DND-41 (cell line): Measurements from ENCODE around the gene ADPGK.

Source experiments
- ATAC-seq: fragments of 200-7000 bp; cut with Tn5 transposase; 3 replicates; pipeline ENCODE4 v1.9.1; 2021; ENCODE audit warnings: low read depth; ENCODE audit not compliant: insufficient read depth
- DNase-seq: peaks from one replicate; pipeline ENCODE4 v3.0.0-alpha.2; 2020
- H2AFZ ChIP-seq: 2 replicates; pipeline ENCODE4 v1.6.0; 2012; ENCODE audit warnings: low read depth, low read length
- H3K27ac ChIP-seq: 2 replicates; pipeline ENCODE4 v1.5.1; 2012; ENCODE audit warnings: low read length, inconsistent platforms
- H3K27me3 ChIP-seq: fragments of 200-600 bp; sonication (generic); 2 replicates; pipeline ENCODE4 v1.6.0; 2012; ENCODE audit warnings: low read length, mild to moderate bottlenecking, inconsistent platforms; ENCODE audit not compliant: insufficient read depth, poor library complexity
- H3K36me3 ChIP-seq: 2 replicates; pipeline ENCODE4 v1.5.1; 2012; ENCODE audit warnings: low read length, inconsistent platforms; ENCODE audit not compliant: insufficient read depth
- H3K4me1 ChIP-seq: 2 replicates; pipeline ENCODE4 v1.5.1; 2012; ENCODE audit warnings: mild to moderate bottlenecking, low read length; ENCODE audit not compliant: insufficient read depth
- H3K4me2 ChIP-seq: 2 replicates; pipeline ENCODE4 v1.6.0; 2012; ENCODE audit warnings: mild to moderate bottlenecking, moderate library complexity, low read length, inconsistent platforms; ENCODE audit not compliant: insufficient read depth
- H3K4me3 ChIP-seq, 2 experiments: fragments of 200-600 bp in 1 of 2; shearing (Covaris generic) in 1 of 2; 2 replicates each; pipeline ENCODE4 v1.5.1; 2012 to 2016; ENCODE audit warnings: inconsistent platforms in 2 of 2, low read length in 2 of 2, mild to moderate bottlenecking in 2 of 2, low read depth in 1 of 2, moderate library complexity in 1 of 2
- H3K79me2 ChIP-seq: 2 replicates; pipeline ENCODE4 v1.6.0; 2012; ENCODE audit warnings: low read length, inconsistent platforms; ENCODE audit not compliant: insufficient read depth
- H3K9ac ChIP-seq: 2 replicates; pipeline ENCODE4 v1.6.0; 2012; ENCODE audit warnings: low read depth, mild to moderate bottlenecking, inconsistent platforms, low read length, moderate library complexity
- H3K9me3 ChIP-seq: 2 replicates; pipeline ENCODE4 v1.5.1; 2012; ENCODE audit warnings: low read length, moderate library complexity, mild to moderate bottlenecking, inconsistent platforms; ENCODE audit not compliant: insufficient read depth, severe bottlenecking
- H4K20me1 ChIP-seq: 2 replicates; pipeline ENCODE4 v1.6.0; 2012; ENCODE audit warnings: low read length; ENCODE audit not compliant: insufficient read depth
- CTCF ChIP-seq: IDR thresholded peaks from 2 replicates; pipeline ENCODE4 v1.5.1; 2012; ENCODE audit warnings: borderline replicate concordance, low read length, moderate library complexity, mild to moderate bottlenecking; ENCODE audit not compliant: poor library complexity, severe bottlenecking; ENCODE audit errors: extremely low read depth
- EZH2 ChIP-seq: IDR thresholded peaks from 3 replicates; pipeline ENCODE4 v1.6.1; 2012; ENCODE audit warnings: borderline replicate concordance, low read depth, mild to moderate bottlenecking, moderate library complexity, low read length, inconsistent platforms; ENCODE audit not compliant: severe bottlenecking

The ADPGK gene

DNA sequence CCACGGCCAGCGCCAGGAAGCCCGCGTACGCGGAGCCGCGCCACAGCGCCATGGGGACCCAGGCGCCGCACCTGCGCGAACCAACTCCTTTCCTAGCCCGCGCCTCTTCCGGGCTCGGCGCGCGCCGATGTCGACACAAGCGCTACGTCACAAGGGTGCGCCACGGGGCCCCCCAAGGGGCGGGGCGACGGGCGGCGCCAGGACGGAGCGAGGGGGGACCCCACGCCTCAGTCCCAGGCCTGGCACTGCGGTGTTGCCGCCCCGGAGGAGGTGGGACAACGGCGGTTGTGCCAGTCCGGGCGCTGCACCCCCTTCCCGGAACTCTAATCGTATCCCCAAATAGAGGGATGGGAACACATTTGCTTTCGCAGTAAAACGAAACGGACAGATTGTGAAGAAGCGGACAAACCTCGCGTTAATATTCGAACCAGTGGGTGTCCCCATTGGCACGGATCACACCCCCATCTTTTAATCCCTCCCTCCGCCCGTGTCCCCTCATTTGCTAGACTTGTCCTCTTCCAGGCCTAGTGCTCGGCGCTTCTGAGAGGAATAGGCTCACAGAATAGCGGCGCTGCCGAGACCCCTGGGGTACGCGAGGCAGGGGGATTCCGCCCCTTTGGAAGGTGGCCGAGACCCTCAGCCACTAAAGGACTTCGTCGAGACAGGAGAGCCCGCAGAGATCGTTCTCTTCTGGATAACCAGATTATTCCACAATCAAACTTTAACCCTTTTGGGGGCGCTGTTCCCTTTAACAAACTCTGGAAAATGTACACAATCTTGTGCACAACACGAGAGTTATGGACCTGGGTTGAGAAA lies at the start of gene ADPGK:
Gene ADPGK (minus strand): TSS at position 119 of the 816 bp plus-strand sequence. CDS start 67 bp downstream, at position 52.
- Histone ChIP-seq H3K9ac (peak within 1 kb of the TSS; percentile 97), H3K4me3 (peak within 1 kb of the TSS; percentile 52 to 94), H2AFZ (peak within 1 kb of the TSS; percentile 93), H3K27me3 (no peaks in the 10 kb centered on the region), H4K20me1 (peaks cover 4% of the 10 kb centered on the region; the same call in 1 of the 2 replicates), H3K36me3 (peaks cover 25% of the 10 kb centered on the region), H3K4me1 (peaks cover 33% of the 10 kb centered on the region), H3K27ac (peak within 1 kb of the TSS; percentile 89), H3K79me2 (peaks cover 46% of the 10 kb centered on the region), H3K4me2 (peak within 1 kb of the TSS; percentile 73), H3K9me3 (no peaks in the 10 kb centered on the region)
- no peak for TF ChIP-seq EZH2
- TF ChIP-seq CTCF, result peak; percentile 64
- DNase-seq, result peak; percentile 92
- peak; percentile 89 for ATAC-seq

DNA sequence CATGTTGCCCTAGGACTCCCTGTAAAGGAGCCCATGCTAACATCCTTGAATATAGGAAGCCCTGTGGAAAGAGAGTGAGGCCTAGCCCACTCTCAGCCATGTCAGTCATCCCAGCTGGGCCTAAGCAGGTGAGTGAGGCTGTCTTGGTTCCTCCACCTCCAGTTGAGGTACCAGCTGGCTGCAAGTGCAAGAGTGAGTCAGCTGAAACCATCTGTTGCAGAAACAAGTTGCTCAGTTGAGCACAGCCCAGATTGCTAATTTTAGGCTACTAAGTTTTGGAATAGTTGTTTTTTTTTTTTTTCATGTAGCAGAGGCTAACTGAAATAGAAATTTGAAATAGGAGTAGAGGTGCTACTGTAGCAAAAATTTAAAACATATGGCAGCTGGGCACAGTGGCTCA lies 43.7 kb upstream of the ADPGK start:
- H3K4me3 ChIP-seq, result no peak overlapping the region
- no peaks in the 10 kb centered on the region for H3K27me3 ChIP-seq
- no peak for TF ChIP-seq EZH2
- TF ChIP-seq CTCF, result no peak
- DNase-seq (no peak), ATAC-seq (no peak)
- H3K27ac ChIP-seq, result no peak overlapping the region
- no peaks in the 10 kb centered on the region for H3K4me1 ChIP-seq
- no peaks in the 10 kb centered on the region for H4K20me1 ChIP-seq
- no peak overlapping the region for H3K4me2 ChIP-seq
- H3K9me3 ChIP-seq, result no peaks in the 10 kb centered on the region
- no peak overlapping the region for H2AFZ ChIP-seq
- H3K79me2 ChIP-seq, result no peaks in the 10 kb centered on the region
- no peak overlapping the region for H3K9ac ChIP-seq
- no peaks in the 10 kb centered on the region for H3K36me3 ChIP-seq

DNA sequence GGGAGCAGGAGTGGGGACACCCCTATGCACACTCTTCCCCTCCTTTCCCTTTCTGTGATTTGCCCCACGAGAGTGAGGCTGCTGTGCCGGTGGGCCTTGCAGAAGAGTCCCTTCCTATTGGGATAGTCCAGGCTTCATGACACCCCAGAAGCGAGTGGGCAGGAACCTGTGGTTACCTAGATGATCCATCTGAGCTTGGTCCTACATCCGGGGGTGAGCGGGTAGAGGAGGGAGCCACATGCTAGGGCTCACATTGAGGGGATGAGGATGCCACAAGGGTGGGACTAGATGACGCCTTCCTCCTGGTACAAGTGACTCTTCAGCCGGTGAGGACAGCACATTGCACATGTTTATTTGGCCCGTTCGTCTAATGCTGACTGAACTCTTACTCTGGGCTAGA lies 43.1 kb upstream of the ADPGK start:
- TF ChIP-seq CTCF (no peak), EZH2 (no peak)
- Histone ChIP-seq H4K20me1 (no peaks in the 10 kb centered on the region), H2AFZ (no peak overlapping the region), H3K36me3 (no peaks in the 10 kb centered on the region), H3K4me2 (no peak overlapping the region), H3K4me1 (no peaks in the 10 kb centered on the region), H3K27ac (no peak overlapping the region), H3K79me2 (no peaks in the 10 kb centered on the region), H3K4me3 (no peak overlapping the region), H3K9ac (no peak overlapping the region), H3K9me3 (no peaks in the 10 kb centered on the region), H3K27me3 (no peaks in the 10 kb centered on the region)
- DNase-seq (no peak), ATAC-seq (no peak)
